ENCODE measurements around the gene HFE.

DNA sequence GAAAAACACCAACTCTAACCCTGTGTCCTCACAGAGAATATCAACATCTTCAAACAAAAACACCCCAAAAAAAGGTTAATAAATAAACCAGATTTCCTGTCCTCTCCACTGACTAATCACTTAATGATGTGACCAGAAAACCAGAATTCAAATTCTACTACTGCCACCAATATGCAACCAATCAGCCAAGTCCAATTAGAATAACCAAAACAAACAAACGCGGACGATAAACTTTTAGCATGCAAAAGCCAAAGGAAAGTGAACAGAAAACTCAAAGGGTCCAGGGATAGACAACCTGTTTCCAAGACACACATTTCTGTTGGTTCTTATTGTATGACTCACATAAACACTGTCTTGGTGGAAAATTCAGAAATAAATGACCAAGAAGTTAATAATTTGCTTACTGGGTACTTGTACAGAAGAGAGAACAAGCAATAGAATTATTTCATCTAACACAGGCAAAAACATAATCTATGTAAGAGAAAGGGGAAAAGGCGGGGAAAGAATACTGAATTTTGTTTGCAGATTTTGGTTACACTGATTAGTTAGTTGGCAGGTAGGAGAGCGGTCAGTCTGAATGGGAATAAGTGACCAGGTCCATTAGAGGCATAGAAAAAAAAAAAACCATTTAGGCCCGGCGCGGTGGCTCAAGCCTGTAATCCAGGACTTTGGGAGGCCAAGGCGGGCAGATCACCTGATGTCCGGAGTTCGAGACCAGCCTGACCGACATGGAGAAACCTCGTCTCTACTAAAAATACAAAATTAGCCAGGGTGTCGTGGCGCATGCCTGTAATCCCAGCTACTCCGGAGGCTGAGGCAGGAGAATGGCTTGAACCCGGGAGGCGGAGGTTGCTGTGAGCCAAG is 34.1 kb downstream of the HFE start:
- no peak for TF ChIP-seq POLR2A (IDR thresholded peaks at IDR 0.05)
- no peak for TF ChIP-seq CTCF (IDR thresholded peaks at IDR 0.05)
